ENCODE data around the gene TACC2.

DNA sequence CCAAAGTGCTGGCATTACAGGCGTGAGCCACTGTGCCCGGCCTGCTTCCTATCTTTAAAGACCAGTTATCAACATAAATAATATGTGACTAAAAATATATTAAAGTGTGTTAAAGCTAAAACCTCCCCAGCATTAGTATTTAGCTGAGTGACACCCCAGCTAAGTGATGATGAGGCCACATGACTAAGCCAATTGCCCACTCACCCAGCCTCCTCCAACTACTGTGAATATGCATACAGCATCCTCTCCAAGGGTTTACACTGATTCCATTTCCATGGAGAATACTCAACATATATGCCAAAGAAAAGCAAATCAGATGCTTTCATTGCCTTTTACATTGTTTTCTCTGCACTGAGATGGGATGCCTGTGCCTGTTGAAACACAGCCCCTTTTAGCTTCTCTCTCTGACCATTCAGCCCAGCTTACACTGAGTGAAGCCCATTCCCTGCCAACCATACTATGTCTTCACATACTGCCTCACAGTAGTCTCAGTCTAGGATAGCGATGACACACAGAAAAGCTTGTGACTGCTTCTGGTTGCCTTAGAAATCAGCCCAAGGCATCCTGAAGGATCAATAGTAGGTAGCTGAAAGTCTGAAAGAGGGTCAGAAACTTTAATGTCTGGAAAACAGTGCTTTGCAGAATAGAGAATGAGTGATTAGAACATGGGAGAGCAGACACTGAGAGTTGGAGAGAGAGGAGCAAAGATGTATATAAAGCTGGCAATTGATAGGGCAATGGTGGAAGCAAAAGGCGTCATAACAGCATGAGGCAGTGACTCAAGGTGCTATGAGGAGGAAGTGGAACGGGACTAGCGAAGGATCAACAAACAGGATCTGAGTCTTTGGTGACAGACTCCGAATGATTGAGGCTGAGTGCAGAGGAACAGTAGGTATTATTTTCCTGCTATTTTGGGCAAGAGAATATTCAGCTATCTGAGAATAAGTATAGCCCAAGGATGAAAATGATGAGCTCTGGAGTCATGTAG lies 41.3 kb upstream of the TACC2 start:
- TF ChIP-seq, protein P1, sequence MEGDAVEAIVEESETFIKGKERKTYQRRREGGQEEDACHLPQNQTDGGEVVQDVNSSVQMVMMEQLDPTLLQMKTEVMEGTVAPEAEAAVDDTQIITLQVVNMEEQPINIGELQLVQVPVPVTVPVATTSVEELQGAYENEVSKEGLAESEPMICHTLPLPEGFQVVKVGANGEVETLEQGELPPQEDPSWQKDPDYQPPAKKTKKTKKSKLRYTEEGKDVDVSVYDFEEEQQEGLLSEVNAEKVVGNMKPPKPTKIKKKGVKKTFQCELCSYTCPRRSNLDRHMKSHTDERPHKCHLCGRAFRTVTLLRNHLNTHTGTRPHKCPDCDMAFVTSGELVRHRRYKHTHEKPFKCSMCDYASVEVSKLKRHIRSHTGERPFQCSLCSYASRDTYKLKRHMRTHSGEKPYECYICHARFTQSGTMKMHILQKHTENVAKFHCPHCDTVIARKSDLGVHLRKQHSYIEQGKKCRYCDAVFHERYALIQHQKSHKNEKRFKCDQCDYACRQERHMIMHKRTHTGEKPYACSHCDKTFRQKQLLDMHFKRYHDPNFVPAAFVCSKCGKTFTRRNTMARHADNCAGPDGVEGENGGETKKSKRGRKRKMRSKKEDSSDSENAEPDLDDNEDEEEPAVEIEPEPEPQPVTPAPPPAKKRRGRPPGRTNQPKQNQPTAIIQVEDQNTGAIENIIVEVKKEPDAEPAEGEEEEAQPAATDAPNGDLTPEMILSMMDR (IDR thresholded peaks at IDR 0.05; ENCODE audit: borderline replicate concordance, extremely low read depth, low read length, poor library complexity, severe bottlenecking) = no peak
- TF ChIP-seq EZH2 (IDR thresholded peaks at IDR 0.05; ENCODE audit: borderline replicate concordance, low read depth, low read length, severe bottlenecking) = no peak

All from DND-41 (cell line).